ENCODE results near the gene NRXN2.

GRCh38 chr11:64744544-64745188, 21.7 kb upstream of the NRXN2 start:
- TF ChIP-seq, protein P1, sequence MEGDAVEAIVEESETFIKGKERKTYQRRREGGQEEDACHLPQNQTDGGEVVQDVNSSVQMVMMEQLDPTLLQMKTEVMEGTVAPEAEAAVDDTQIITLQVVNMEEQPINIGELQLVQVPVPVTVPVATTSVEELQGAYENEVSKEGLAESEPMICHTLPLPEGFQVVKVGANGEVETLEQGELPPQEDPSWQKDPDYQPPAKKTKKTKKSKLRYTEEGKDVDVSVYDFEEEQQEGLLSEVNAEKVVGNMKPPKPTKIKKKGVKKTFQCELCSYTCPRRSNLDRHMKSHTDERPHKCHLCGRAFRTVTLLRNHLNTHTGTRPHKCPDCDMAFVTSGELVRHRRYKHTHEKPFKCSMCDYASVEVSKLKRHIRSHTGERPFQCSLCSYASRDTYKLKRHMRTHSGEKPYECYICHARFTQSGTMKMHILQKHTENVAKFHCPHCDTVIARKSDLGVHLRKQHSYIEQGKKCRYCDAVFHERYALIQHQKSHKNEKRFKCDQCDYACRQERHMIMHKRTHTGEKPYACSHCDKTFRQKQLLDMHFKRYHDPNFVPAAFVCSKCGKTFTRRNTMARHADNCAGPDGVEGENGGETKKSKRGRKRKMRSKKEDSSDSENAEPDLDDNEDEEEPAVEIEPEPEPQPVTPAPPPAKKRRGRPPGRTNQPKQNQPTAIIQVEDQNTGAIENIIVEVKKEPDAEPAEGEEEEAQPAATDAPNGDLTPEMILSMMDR (IDR thresholded peaks at IDR 0.05) = no peak
- TF ChIP-seq POLR2AphosphoS5 (IDR thresholded peaks at IDR 0.05; ENCODE audit: low read depth, low read length) (no peak), SIN3A (IDR thresholded peaks at IDR 0.05; ENCODE audit: borderline replicate concordance, insufficient read depth, low read depth, low read length) (no peak)
- TF ChIP-seq, protein P2, sequence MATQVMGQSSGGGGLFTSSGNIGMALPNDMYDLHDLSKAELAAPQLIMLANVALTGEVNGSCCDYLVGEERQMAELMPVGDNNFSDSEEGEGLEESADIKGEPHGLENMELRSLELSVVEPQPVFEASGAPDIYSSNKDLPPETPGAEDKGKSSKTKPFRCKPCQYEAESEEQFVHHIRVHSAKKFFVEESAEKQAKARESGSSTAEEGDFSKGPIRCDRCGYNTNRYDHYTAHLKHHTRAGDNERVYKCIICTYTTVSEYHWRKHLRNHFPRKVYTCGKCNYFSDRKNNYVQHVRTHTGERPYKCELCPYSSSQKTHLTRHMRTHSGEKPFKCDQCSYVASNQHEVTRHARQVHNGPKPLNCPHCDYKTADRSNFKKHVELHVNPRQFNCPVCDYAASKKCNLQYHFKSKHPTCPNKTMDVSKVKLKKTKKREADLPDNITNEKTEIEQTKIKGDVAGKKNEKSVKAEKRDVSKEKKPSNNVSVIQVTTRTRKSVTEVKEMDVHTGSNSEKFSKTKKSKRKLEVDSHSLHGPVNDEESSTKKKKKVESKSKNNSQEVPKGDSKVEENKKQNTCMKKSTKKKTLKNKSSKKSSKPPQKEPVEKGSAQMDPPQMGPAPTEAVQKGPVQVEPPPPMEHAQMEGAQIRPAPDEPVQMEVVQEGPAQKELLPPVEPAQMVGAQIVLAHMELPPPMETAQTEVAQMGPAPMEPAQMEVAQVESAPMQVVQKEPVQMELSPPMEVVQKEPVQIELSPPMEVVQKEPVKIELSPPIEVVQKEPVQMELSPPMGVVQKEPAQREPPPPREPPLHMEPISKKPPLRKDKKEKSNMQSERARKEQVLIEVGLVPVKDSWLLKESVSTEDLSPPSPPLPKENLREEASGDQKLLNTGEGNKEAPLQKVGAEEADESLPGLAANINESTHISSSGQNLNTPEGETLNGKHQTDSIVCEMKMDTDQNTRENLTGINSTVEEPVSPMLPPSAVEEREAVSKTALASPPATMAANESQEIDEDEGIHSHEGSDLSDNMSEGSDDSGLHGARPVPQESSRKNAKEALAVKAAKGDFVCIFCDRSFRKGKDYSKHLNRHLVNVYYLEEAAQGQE (IDR thresholded peaks at IDR 0.05; ENCODE audit: insufficient read depth in 1 of 2, low read depth in 2 of 2, low read length in 1 of 2) = no peak
